AG04449 (cell line): ENCODE data around the gene ADAMTS17.

Source experiments
- CTCF ChIA-PET: fragments of 350-600 bp; formaldehyde crosslinking; extraction: SDS; loops from one replicate; lab custom pipeline; 2021; ENCODE audit warnings: antibody characterized with exemption; lab: Yijun Ruan, JAX
- POLR2A ChIA-PET: fragments of 400-600, 350-600 bp; formaldehyde crosslinking; extraction: SDS; loops from one replicate; lab custom pipeline; 2020; ENCODE audit warnings: antibody characterized with exemption, inconsistent platforms; lab: Yijun Ruan, JAX
- DNase-seq: peaks from one replicate; pipeline ENCODE4 v3.0.0-alpha.2; 2010; ENCODE audit warnings: low read depth, low spot score
- H3K4me3 ChIP-seq: 2 replicates; pipeline ENCODE4 v1.5.1; 2011; ENCODE audit warnings: low read depth, mild to moderate bottlenecking, control low read depth, low read length
- CTCF ChIP-seq: IDR thresholded peaks from one replicate; pipeline ENCODE4 v1.5.1; 2011; ENCODE audit warnings: mild to moderate bottlenecking, moderate library complexity, low read length, control low read depth, inconsistent platforms; ENCODE audit not compliant: insufficient read depth; ENCODE audit errors: missing control alignments

ADAMTS17 gene

GRCh38 chr15:100020189-100020588, 321.6 kb downstream of the ADAMTS17 start:
- no peak for TF ChIP-seq CTCF
- CTCF ChIA-PET: no interaction called here
- no peak for DNase-seq
- no peak overlapping the region for H3K4me3 ChIP-seq
- POLR2A ChIA-PET: no interaction called here

- no peak for TF ChIP-seq CTCF
- POLR2A ChIA-PET: no interaction called here
- no peak for DNase-seq
- H3K4me3 ChIP-seq: no peak overlapping the region
- CTCF ChIA-PET: no interaction called here
Observed at GRCh38 chr15:100019601-100020000, 322.2 kb downstream of the ADAMTS17 start.

GRCh38 chr15:100018191-100018590, 323.6 kb downstream of the ADAMTS17 start:
- ChIA-PET CTCF (no interaction called here), POLR2A (no interaction called here)
- no peak for DNase-seq
- H3K4me3 ChIP-seq: no peak overlapping the region
- TF ChIP-seq CTCF: no peak

GRCh38 chr15:100017140-100017539, 324.6 kb downstream of the ADAMTS17 start:
- TF ChIP-seq CTCF: no peak
- no peak for DNase-seq
- H3K4me3 ChIP-seq: no peak overlapping the region
- POLR2A ChIA-PET: no interaction called here
- CTCF ChIA-PET: no interaction called here

- CTCF ChIA-PET: no interaction called here
- POLR2A ChIA-PET: no interaction called here
- no peak for TF ChIP-seq CTCF
- H3K4me3 ChIP-seq: no peak overlapping the region
- DNase-seq: no peak
Observed at GRCh38 chr15:100016632-100017031, 325.1 kb downstream of the ADAMTS17 start.

GRCh38 chr15:100011235-100011634, 330.5 kb downstream of the ADAMTS17 start:
- CTCF ChIA-PET: no interaction called here
- no peak for DNase-seq
- POLR2A ChIA-PET: no interaction called here
- no peak overlapping the region for H3K4me3 ChIP-seq
- no peak for TF ChIP-seq CTCF

- no peak overlapping the region for H3K4me3 ChIP-seq
- ChIA-PET POLR2A (no interaction called here), CTCF (no interaction called here)
- no peak for TF ChIP-seq CTCF
- no peak for DNase-seq
Observed at GRCh38 chr15:100009372-100009771, 332.4 kb downstream of the ADAMTS17 start.
